ENCODE measurements around the gene SMR3B. TPM values are rescaled to one million over a fixed set of nuclear protein-coding genes. Genes with fewer than 3 reads are reported as not detected.

SMR3B gene
- total RNA-seq, 1 experiment from 2014 or later, result not detected

GRCh38 chr4:70356185-70356584, 26.7 kb upstream of the SMR3B start:
- in situ Hi-C loops (cut with HindIII; ENCODE audit: low pct_unique_long_range_greater_than_20kb, low sequenced_read_pairs), result no loop called here
- no peaks in the 10 kb centered on the region for H3K27me3 ChIP-seq (ENCODE audit: control insufficient read depth, insufficient read depth, low read length)
- TF ChIP-seq, protein P1, sequence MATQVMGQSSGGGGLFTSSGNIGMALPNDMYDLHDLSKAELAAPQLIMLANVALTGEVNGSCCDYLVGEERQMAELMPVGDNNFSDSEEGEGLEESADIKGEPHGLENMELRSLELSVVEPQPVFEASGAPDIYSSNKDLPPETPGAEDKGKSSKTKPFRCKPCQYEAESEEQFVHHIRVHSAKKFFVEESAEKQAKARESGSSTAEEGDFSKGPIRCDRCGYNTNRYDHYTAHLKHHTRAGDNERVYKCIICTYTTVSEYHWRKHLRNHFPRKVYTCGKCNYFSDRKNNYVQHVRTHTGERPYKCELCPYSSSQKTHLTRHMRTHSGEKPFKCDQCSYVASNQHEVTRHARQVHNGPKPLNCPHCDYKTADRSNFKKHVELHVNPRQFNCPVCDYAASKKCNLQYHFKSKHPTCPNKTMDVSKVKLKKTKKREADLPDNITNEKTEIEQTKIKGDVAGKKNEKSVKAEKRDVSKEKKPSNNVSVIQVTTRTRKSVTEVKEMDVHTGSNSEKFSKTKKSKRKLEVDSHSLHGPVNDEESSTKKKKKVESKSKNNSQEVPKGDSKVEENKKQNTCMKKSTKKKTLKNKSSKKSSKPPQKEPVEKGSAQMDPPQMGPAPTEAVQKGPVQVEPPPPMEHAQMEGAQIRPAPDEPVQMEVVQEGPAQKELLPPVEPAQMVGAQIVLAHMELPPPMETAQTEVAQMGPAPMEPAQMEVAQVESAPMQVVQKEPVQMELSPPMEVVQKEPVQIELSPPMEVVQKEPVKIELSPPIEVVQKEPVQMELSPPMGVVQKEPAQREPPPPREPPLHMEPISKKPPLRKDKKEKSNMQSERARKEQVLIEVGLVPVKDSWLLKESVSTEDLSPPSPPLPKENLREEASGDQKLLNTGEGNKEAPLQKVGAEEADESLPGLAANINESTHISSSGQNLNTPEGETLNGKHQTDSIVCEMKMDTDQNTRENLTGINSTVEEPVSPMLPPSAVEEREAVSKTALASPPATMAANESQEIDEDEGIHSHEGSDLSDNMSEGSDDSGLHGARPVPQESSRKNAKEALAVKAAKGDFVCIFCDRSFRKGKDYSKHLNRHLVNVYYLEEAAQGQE (IDR thresholded peaks at IDR 0.05; ENCODE audit: insufficient read depth in 1 of 2, low read depth in 2 of 2, low read length in 1 of 2), result no peak
- TF ChIP-seq POLR2AphosphoS5 (IDR thresholded peaks at IDR 0.05; ENCODE audit: low read depth, low read length) (no peak), SIN3A (IDR thresholded peaks at IDR 0.05; ENCODE audit: borderline replicate concordance, insufficient read depth, low read depth, low read length) (no peak), TCF7L2 (IDR thresholded peaks at IDR 0.05; ENCODE audit: low read depth, low read length) (no peak)
- TF ChIP-seq, protein P2, sequence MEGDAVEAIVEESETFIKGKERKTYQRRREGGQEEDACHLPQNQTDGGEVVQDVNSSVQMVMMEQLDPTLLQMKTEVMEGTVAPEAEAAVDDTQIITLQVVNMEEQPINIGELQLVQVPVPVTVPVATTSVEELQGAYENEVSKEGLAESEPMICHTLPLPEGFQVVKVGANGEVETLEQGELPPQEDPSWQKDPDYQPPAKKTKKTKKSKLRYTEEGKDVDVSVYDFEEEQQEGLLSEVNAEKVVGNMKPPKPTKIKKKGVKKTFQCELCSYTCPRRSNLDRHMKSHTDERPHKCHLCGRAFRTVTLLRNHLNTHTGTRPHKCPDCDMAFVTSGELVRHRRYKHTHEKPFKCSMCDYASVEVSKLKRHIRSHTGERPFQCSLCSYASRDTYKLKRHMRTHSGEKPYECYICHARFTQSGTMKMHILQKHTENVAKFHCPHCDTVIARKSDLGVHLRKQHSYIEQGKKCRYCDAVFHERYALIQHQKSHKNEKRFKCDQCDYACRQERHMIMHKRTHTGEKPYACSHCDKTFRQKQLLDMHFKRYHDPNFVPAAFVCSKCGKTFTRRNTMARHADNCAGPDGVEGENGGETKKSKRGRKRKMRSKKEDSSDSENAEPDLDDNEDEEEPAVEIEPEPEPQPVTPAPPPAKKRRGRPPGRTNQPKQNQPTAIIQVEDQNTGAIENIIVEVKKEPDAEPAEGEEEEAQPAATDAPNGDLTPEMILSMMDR (IDR thresholded peaks at IDR 0.05), result no peak
- ATAC-seq, result no peak
- no peaks in the 10 kb centered on the region for H3K9me3 ChIP-seq (ENCODE audit: control insufficient read depth, insufficient read depth, low read depth, low read length)
- intact Hi-C loops (cut with micrococcal nuclease; ENCODE audit: unreplicated experiment), result no loop called here
- H3K4me3 ChIP-seq (ENCODE audit: low read depth in 2 of 2, low read length in 2 of 2), result no peak overlapping the region
- no peak overlapping the region for H3K27ac ChIP-seq (ENCODE audit: low read length)
- no peaks in the 10 kb centered on the region for H3K36me3 ChIP-seq (ENCODE audit: control insufficient read depth, insufficient read depth, low read length)
- no peaks in the 10 kb centered on the region for H3K4me1 ChIP-seq (ENCODE audit: control insufficient read depth, insufficient read depth, low read length)
- ChIA-PET CTCF (no interaction called here), POLR2A (no interaction called here)
- no peak for DNase-seq (ENCODE audit: low read depth, low spot score)
- BruUV-seq (replicated peaks), result no TSS peak

DNA sequence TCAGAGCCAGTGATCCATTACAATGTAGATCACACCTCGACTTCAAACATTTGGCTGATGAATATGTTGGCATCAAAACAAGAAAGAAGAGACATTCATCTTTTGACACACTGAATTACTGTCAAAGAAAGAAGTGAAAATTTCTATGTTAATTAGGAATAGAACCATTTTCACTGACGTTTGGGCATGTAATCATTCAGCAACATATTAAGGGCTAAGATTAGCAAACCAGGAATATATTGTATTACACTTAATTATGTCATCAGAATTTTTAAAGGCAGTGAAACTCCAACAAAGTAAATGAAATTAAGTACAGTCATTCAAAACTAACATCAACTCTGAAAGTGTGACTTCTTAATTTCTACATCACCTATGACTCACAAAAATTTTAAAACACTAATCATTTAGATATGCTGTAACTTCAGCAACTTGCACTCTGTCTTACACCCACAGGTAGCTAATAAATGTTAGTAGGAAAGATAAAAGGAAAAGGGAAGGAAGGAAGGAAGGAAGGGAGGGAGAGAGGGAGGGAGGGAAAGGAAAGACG, 23.7 kb upstream of the SMR3B start:
- ATAC-seq, result no peak
- CTCF ChIA-PET, result no interaction called here
- in situ Hi-C loops (cut with HindIII; ENCODE audit: low pct_unique_long_range_greater_than_20kb, low sequenced_read_pairs), result no loop called here

More for the DNA sequence above, 23.7 kb upstream of the SMR3B start:
- no peak for DNase-seq (ENCODE audit: low read depth, low spot score)
- no peaks in the 10 kb centered on the region for H3K4me1 ChIP-seq (ENCODE audit: control insufficient read depth, insufficient read depth, low read length)
- H3K27me3 ChIP-seq (ENCODE audit: control insufficient read depth, insufficient read depth, low read length), result no peaks in the 10 kb centered on the region
- POLR2A ChIA-PET, result no interaction called here
- H3K27ac ChIP-seq (ENCODE audit: low read length), result no peak overlapping the region
- TF ChIP-seq SIN3A (IDR thresholded peaks at IDR 0.05; ENCODE audit: borderline replicate concordance, insufficient read depth, low read depth, low read length) (no peak), POLR2AphosphoS5 (IDR thresholded peaks at IDR 0.05; ENCODE audit: low read depth, low read length) (no peak), TCF7L2 (IDR thresholded peaks at IDR 0.05; ENCODE audit: low read depth, low read length) (no peak)
- TF ChIP-seq, protein P2 (IDR thresholded peaks at IDR 0.05), result no peak
- TF ChIP-seq, protein P1 (IDR thresholded peaks at IDR 0.05; ENCODE audit: insufficient read depth in 1 of 2, low read depth in 2 of 2, low read length in 1 of 2), result no peak
- no peaks in the 10 kb centered on the region; the same call in 1 of the 2 replicates for H3K36me3 ChIP-seq (ENCODE audit: control insufficient read depth, insufficient read depth, low read length)
- BruUV-seq (replicated peaks), result no TSS peak
- intact Hi-C loops (cut with micrococcal nuclease; ENCODE audit: unreplicated experiment), result no loop called here
- H3K9me3 ChIP-seq (ENCODE audit: control insufficient read depth, insufficient read depth, low read depth, low read length), result no peaks in the 10 kb centered on the region
- H3K4me3 ChIP-seq (ENCODE audit: low read depth in 2 of 2, low read length in 2 of 2), result no peak overlapping the region

All from Panc1 (cell line).